Glutamatergic neuron (in vitro differentiated cells): Measurements from ENCODE around the gene HSPG2. TPM values are rescaled to one million over a fixed set of nuclear protein-coding genes. Genes with fewer than 3 reads are reported as not detected.

Experiments used
- DNase-seq: peaks from one replicate; pipeline ENCODE4 v3.0.0; 2022
- H3K27ac Mint-ChIP-seq: one replicate; pipeline ENCODE4 v1.8.0; 2020; ENCODE audit warnings: mild to moderate bottlenecking, mixed read lengths, inconsistent platforms; ENCODE audit not compliant: unreplicated experiment
- H3K27me3 Mint-ChIP-seq: one replicate; pipeline ENCODE4 v1.8.0; 2020; ENCODE audit warnings: mild to moderate bottlenecking, moderate library complexity, mixed read lengths, inconsistent platforms; ENCODE audit not compliant: unreplicated experiment
- H3K36me3 Mint-ChIP-seq: one replicate; pipeline ENCODE4 v1.8.0; 2020; ENCODE audit warnings: mild to moderate bottlenecking, mixed read lengths, inconsistent platforms; ENCODE audit not compliant: unreplicated experiment
- H3K4me1 Mint-ChIP-seq: one replicate; pipeline ENCODE4 v1.8.0; 2020; ENCODE audit warnings: mild to moderate bottlenecking, low read depth, mixed read lengths, inconsistent platforms; ENCODE audit not compliant: unreplicated experiment
- H3K4me3 Mint-ChIP-seq: one replicate; pipeline ENCODE4 v1.8.0; 2020; ENCODE audit warnings: mild to moderate bottlenecking, mixed read lengths, inconsistent platforms; ENCODE audit not compliant: unreplicated experiment
- H3K9me3 Mint-ChIP-seq: one replicate; pipeline ENCODE4 v1.8.0; 2020; ENCODE audit warnings: mild to moderate bottlenecking, moderate library complexity, mixed read lengths, inconsistent platforms; ENCODE audit not compliant: unreplicated experiment
- CTCF ChIP-seq: fragments of 200-600 bp; sonication (generic); IDR thresholded peaks from one replicate; pipeline ENCODE4 v1.5.0; 2021; ENCODE audit not compliant: partially characterized antibody, unreplicated experiment
- total RNA-seq: library from RNA; stranded (reverse); fragmentation: NEBNext Ultra II Directional; extraction: Animal tissue kit (Norgen Biotek cat#: 25700); gene quantifications from one replicate; pipeline ENCODE4 v1.2.1, GENCODE V29; 2021; ENCODE audit not compliant: unreplicated experiment

Gene HSPG2
- total RNA-seq, 1 donor from 2014 or later: 3.3 TPM

DNA sequence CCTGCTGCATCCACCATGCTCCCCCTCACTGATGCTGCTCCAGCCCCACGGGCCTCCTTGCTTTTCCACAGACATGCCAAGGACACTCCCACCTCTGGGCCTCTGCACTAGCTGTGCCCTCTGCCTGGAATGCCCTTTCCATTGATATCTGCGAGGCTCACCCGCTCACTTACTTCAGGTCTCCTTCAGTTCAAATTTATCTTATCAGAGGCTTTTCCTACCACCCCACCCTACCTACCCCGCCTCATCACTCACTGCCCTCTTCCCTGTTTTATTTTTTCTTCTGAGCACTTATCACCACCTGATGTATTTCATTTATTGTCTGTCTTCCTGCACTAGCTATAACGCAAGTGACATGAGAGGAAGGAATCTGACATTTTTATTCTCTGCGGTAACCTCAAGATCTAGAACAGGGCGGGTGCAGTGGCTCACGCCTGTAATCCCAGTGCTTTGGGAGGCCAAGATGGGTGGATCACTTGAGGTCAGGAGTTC, 7.0 kb downstream of the HSPG2 start:
- Mint-ChIP-seq H3K4me1 (no peaks in the 10 kb centered on the region), H3K27me3 (peaks cover 2% of the 10 kb centered on the region), H3K4me3 (no peak overlapping the region), H3K27ac (no peak overlapping the region), H3K9me3 (no peaks in the 10 kb centered on the region), H3K36me3 (no peaks in the 10 kb centered on the region)
- DNase-seq: no peak
- TF ChIP-seq CTCF: no peak

DNA sequence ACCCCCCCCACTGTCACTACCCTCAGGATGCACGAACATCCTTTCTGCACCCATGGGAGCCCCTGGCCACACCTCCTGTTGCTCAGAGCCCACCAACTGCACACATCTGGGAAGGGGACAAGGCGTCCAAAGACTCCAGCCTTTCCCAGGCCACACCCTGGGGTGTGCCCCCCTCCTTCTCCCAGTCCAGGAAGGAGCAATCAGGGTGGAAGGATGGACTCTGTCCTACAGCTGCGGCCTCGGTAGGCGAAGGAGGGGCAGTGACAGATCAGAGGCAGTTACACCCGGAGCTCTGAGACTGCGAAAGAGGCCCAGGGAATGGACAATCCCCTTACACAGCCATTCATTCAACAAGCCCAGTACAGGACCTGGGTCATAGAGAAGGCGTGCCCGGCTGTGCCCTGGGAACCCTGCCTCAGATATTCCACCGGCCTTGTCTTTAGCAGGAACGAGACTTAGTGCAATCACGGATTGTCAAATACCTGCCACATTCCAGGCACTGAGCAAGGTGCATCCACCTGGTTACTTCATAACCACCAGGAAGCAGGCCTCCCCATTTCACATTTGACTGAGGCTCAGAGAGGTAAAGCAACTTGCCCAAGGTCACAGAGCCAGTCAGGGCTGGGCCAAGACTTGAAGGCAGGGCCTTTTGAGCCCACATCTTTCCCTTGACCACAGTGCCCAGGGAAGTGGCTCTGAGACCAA, 9.4 kb downstream of the HSPG2 start:
- H3K36me3 Mint-ChIP-seq: no peaks in the 10 kb centered on the region
- TF ChIP-seq CTCF: no peak
- peaks cover 2% of the 10 kb centered on the region for H3K4me1 Mint-ChIP-seq
- peaks cover 2% of the 10 kb centered on the region for H3K27me3 Mint-ChIP-seq
- H3K27ac Mint-ChIP-seq: no peak overlapping the region
- no peaks in the 10 kb centered on the region for H3K9me3 Mint-ChIP-seq
- no peak for DNase-seq
- H3K4me3 Mint-ChIP-seq: no peak overlapping the region

DNA sequence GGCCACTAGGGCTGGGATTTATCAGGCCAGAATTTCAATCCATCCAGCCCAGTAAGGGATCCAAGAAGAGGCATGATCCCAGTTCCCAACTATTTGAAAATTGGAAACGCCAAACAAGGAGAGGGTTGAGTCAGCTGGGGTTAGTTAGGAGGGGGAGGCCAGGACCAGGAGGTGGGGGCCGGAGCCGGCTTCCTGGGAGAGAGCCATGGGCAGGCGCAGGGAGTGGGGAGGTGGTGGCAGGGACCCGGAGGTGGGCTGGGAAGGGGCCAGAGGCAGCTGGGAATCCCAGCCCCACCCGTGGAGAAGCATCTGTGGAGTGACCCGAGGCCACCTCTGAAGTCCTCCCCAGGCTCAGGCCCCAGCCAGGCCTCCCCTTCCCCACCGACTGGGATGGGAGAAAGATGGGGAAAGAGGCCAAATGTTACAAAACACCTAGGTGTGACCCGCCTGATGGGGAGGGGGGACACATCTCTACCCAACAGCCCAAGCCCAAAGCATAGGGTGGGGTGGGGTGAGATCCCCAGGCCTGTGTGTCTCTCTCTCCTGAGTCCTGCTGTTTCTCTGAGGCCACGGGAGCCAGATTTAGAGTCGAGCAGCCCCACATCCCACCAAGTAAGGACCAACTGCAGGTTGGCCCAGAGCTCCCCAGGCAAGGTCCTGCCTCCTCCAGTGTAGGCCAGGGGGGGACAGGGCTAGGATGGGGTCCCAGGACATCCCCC, 10.1 kb downstream of the HSPG2 start:
- Mint-ChIP-seq H3K4me3 (no peak overlapping the region), H3K27me3 (no peaks in the 10 kb centered on the region), H3K9me3 (no peaks in the 10 kb centered on the region), H3K4me1 (peaks cover 2% of the 10 kb centered on the region), H3K27ac (no peak overlapping the region), H3K36me3 (no peaks in the 10 kb centered on the region)
- DNase-seq: no peak
- no peak for TF ChIP-seq CTCF

GRCh38 chr1:21926065-21926464, 11.0 kb downstream of the HSPG2 start:
- Mint-ChIP-seq H3K4me1 (peaks cover 5% of the 10 kb centered on the region), H3K4me3 (no peak overlapping the region), H3K27me3 (no peaks in the 10 kb centered on the region), H3K9me3 (no peaks in the 10 kb centered on the region), H3K27ac (no peak overlapping the region), H3K36me3 (no peaks in the 10 kb centered on the region)
- no peak for DNase-seq
- no peak for TF ChIP-seq CTCF

GRCh38 chr1:21925334-21925940, 11.7 kb downstream of the HSPG2 start:
- no peak for DNase-seq
- Mint-ChIP-seq H3K36me3 (no peaks in the 10 kb centered on the region), H3K27me3 (no peaks in the 10 kb centered on the region), H3K4me3 (no peak overlapping the region), H3K27ac (no peak overlapping the region), H3K9me3 (no peaks in the 10 kb centered on the region), H3K4me1 (peaks cover 10% of the 10 kb centered on the region)
- no peak for TF ChIP-seq CTCF
